ENCODE measurements around the gene SLC14A1. TPM values are rescaled to one million over a fixed set of nuclear protein-coding genes. Genes with fewer than 3 reads are reported as not detected.

SLC14A1 gene
- polyA plus RNA-seq, 5 donors = 0.84 to 1.9 (median 1.7) TPM

DNA sequence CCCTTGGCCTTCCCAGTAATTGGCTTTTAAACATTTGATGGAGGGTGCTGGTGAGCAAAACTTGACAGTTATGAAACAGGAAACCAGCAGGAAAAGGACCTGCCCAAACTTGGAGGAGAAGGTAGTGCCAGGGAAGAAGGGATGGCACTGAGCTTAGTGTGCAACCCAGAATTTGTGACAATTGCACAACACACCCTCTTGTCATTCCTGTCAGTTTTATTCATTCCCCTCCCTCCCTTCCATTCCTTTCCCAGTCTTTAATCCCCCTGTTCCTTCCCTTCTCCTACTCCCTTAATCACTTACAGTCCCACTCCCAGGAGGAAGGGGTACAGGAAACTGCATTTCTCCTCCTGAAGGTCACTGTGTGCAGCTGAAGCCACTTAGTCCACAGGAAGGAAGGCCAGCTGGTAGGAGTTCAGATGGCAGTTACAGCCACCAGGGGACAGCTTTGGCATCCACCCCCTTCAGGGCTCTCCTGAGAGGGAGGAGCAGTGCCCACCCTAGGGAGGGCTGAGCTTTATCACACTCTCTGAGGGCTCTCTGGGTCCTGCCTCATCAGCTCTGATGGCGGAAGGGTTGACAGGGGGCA, 77.5 kb downstream of the SLC14A1 start:
- no peak for DNase-seq

Other genes with a start within 250 kb of the SLC14A1 start
- under 1 TPM; 0.09 to 0.20 (median 0.18) TPM for gene SLC14A2, start 108.7 kb upstream of the SLC14A1 start, polyA plus RNA-seq (ENCODE audit: insufficient read depth in 1 of 5, insufficient read length in 5 of 5, low replicate concordance in 1 of 5)
- gene SIGLEC15, start 101.5 kb downstream of the SLC14A1 start, polyA plus RNA-seq (ENCODE audit: insufficient read depth in 1 of 5, insufficient read length in 5 of 5, low replicate concordance in 1 of 5) = under 1 TPM; 0.21 to 0.40 (median 0.24) TPM
- 10 to 100 TPM; 19.4 to 34.6 (median 33.6) TPM for gene EPG5, start 243.1 kb downstream of the SLC14A1 start, polyA plus RNA-seq (ENCODE audit: insufficient read depth in 1 of 5, insufficient read length in 5 of 5, low replicate concordance in 1 of 5)

Data from right lung (tissue), 5 donors.